Effector memory CD8-positive, alpha-beta T cell (primary cell): ENCODE measurements around the gene EI24.
A peak's percentile ranks its signal among the peaks of the same experiment; 100 is the strongest.
"Not testable (repeated sequence)": the region's sequence is repeated elsewhere in the genome, so short reads cannot be mapped to it uniquely, and the experiment has no call there.

Experiments used
- ATAC-seq: fragments of 150-1000 bp; cut with Tn5 transposase; replicated peaks from 2 replicates; pipeline ENCODE4 v1.10.0; 2021; ENCODE audit warnings: mild to moderate bottlenecking, moderate library complexity
- DNase-seq, 3 experiments: peaks; one replicate each; pipeline ENCODE4 v3.0.0; 2021
- H3K27ac Mint-ChIP-seq, 2 donors: one replicate each; pipeline ENCODE4 v1.8.0; 2022; ENCODE audit warnings: mild to moderate bottlenecking in 2 of 2, mixed read lengths in 2 of 2, moderate library complexity in 2 of 2
- H3K27me3 Mint-ChIP-seq, 2 donors: one replicate each; pipeline ENCODE4 v1.8.0; 2022; ENCODE audit warnings: mixed read lengths in 2 of 2
- H3K36me3 Mint-ChIP-seq: one replicate; pipeline ENCODE4 v1.8.0; 2022; ENCODE audit warnings: mild to moderate bottlenecking, moderate library complexity, mixed read lengths; ENCODE audit not compliant: insufficient read depth
- H3K4me1 Mint-ChIP-seq, 2 donors: one replicate each; pipeline ENCODE4 v1.8.0; 2022; ENCODE audit warnings: low read depth in 2 of 2, mixed read lengths in 2 of 2
- H3K4me3 Mint-ChIP-seq, 2 donors: one replicate each; pipeline ENCODE4 v1.8.0; 2022; ENCODE audit warnings: mild to moderate bottlenecking in 2 of 2, mixed read lengths in 2 of 2, moderate library complexity in 2 of 2
- H3K9me3 Mint-ChIP-seq, 2 donors: one replicate each; pipeline ENCODE4 v1.8.0; 2022; ENCODE audit warnings: mixed read lengths in 2 of 2
- total RNA-seq, 9 experiments: gene quantifications; one replicate each; lab custom pipeline; 2026; lab: John Stamatoyannopoulos, UW

EI24 gene
- 19.5 to 79.8 (median 43.0) reads per million in 9 experiments for total RNA-seq

GRCh38 chr11:125568970-125569914 lies at the start of gene EI24:
TSS of gene EI24 (plus strand) at chr11:125569477. CDS start at chr11:125572528, 3,051 bp downstream.
- Mint-ChIP-seq H3K4me1 (peaks cover 17 to 20% of the 10 kb centered on the region in 2 donors), H3K4me3 (peak within 1 kb of the TSS; percentile 90 to 91), H3K27me3 (no peaks in the 10 kb centered on the region), H3K9me3 (no peaks in the 10 kb centered on the region), H3K27ac (peak within 1 kb of the TSS; percentile 93), H3K36me3 (peaks cover 36% of the 10 kb centered on the region)
- peak; percentile 79 to 80 (median 80) for DNase-seq
- ATAC-seq: peak; percentile 95

- DNase-seq (no peak), ATAC-seq (no peak)
- Mint-ChIP-seq H3K4me3 (no peak overlapping the region), H3K4me1 (peaks cover 7 to 13% of the 10 kb centered on the region in 2 donors), H3K27ac (no peak overlapping the region), H3K36me3 (no peaks in the 10 kb centered on the region), H3K27me3 (no peaks in the 10 kb centered on the region), H3K9me3 (peaks cover 0 to under 1% of the 10 kb centered on the region in 2 donors)
These were observed 49.1 kb upstream of the EI24 start for GRCh38 chr11:125519860-125520834.

- Mint-ChIP-seq H3K9me3 (peaks cover 1 to 7% of the 10 kb centered on the region in 2 donors), H3K4me3 (no peak overlapping the region), H3K27me3 (no peaks in the 10 kb centered on the region)
These were observed 44.0 kb upstream of the EI24 start for GRCh38 chr11:125525303-125525702.

GRCh38 chr11:125532668-125533067 lies 36.6 kb upstream of the EI24 start:
- H3K27ac Mint-ChIP-seq: no peak overlapping the region
- H3K9me3 Mint-ChIP-seq: no peaks in the 10 kb centered on the region
- no peaks in the 10 kb centered on the region for H3K4me1 Mint-ChIP-seq
- peaks cover 19 to 20% of the 10 kb centered on the region in 2 donors for H3K27me3 Mint-ChIP-seq
- no peak for ATAC-seq
- H3K4me3 Mint-ChIP-seq: no peak overlapping the region
- DNase-seq: no peak
- H3K36me3 Mint-ChIP-seq: peaks cover 3% of the 10 kb centered on the region

More at GRCh38 chr11:125525303-125525702, 44.0 kb upstream of the EI24 start:
- Mint-ChIP-seq H3K4me1 (peaks cover 2 to 4% of the 10 kb centered on the region in 2 donors), H3K36me3 (no peaks in the 10 kb centered on the region), H3K27ac (no peak overlapping the region)
- DNase-seq (no peak), ATAC-seq (no peak)

GRCh38 chr11:125535585-125535984 lies 33.7 kb upstream of the EI24 start:
- Mint-ChIP-seq H3K4me3 (no peak overlapping the region), H3K36me3 (peaks cover 3% of the 10 kb centered on the region), H3K27ac (no peak overlapping the region), H3K4me1 (no peaks in the 10 kb centered on the region), H3K9me3 (no peaks in the 10 kb centered on the region), H3K27me3 (peaks cover 19 to 20% of the 10 kb centered on the region in 2 donors)
- DNase-seq (no peak), ATAC-seq (no peak)

- not testable (repeated sequence) for ATAC-seq, DNase-seq, H3K9me3 Mint-ChIP-seq, H3K27ac Mint-ChIP-seq, H3K4me3 Mint-ChIP-seq, H3K4me1 Mint-ChIP-seq, H3K36me3 Mint-ChIP-seq
- H3K27me3 Mint-ChIP-seq: peaks cover 19 to 20% of the 10 kb centered on the region in 2 donors
These were observed 32.4 kb upstream of the EI24 start for GRCh38 chr11:125536834-125537233.

- H3K9me3 Mint-ChIP-seq: no peaks in the 10 kb centered on the region
These were observed 26.6 kb upstream of the EI24 start for GRCh38 chr11:125542709-125543108.

GRCh38 chr11:125550780-125551179 lies 18.5 kb upstream of the EI24 start:
- Mint-ChIP-seq H3K4me1 (no peaks in the 10 kb centered on the region), H3K27ac (no peak overlapping the region), H3K27me3 (peaks cover 0 to 10% of the 10 kb centered on the region in 2 donors), H3K4me3 (no peak overlapping the region), H3K36me3 (no peaks in the 10 kb centered on the region), H3K9me3 (peaks cover 8 to 16% of the 10 kb centered on the region in 2 donors)
- DNase-seq (no peak), ATAC-seq (no peak)

More at GRCh38 chr11:125542709-125543108, 26.6 kb upstream of the EI24 start:
- Mint-ChIP-seq H3K36me3 (no peaks in the 10 kb centered on the region), H3K4me3 (no peak overlapping the region), H3K27ac (no peak overlapping the region), H3K4me1 (no peaks in the 10 kb centered on the region), H3K27me3 (no peaks in the 10 kb centered on the region)
- ATAC-seq (no peak), DNase-seq (no peak)

- Mint-ChIP-seq H3K36me3 (no peaks in the 10 kb centered on the region), H3K4me3 (no peak overlapping the region), H3K4me1 (no peaks in the 10 kb centered on the region)
These were observed 17.4 kb upstream of the EI24 start for GRCh38 chr11:125551835-125552342.

GRCh38 chr11:125552927-125553326 lies 16.4 kb upstream of the EI24 start:
- H3K36me3 Mint-ChIP-seq: no peaks in the 10 kb centered on the region
- no peaks in the 10 kb centered on the region for H3K4me1 Mint-ChIP-seq
- no peak for ATAC-seq
- DNase-seq: no peak
- peaks cover 0 to 10% of the 10 kb centered on the region in 2 donors for H3K27me3 Mint-ChIP-seq
- H3K9me3 Mint-ChIP-seq: peaks cover 8 to 16% of the 10 kb centered on the region in 2 donors
- no peak overlapping the region for H3K4me3 Mint-ChIP-seq
- no peak overlapping the region for H3K27ac Mint-ChIP-seq

More at GRCh38 chr11:125551835-125552342, 17.4 kb upstream of the EI24 start:
- ATAC-seq (no peak), DNase-seq (no peak)
- peaks cover 8 to 16% of the 10 kb centered on the region in 2 donors for H3K9me3 Mint-ChIP-seq
- no peak overlapping the region for H3K27ac Mint-ChIP-seq
- H3K27me3 Mint-ChIP-seq: peaks cover 0 to 10% of the 10 kb centered on the region in 2 donors

GRCh38 chr11:125553357-125553756 lies 15.9 kb upstream of the EI24 start:
- H3K27me3 Mint-ChIP-seq: peaks cover 0 to 10% of the 10 kb centered on the region in 2 donors
- no peak for DNase-seq
- no peaks in the 10 kb centered on the region for H3K4me1 Mint-ChIP-seq
- ATAC-seq: no peak
- H3K27ac Mint-ChIP-seq: no peak overlapping the region
- peaks cover 8 to 16% of the 10 kb centered on the region in 2 donors for H3K9me3 Mint-ChIP-seq
- H3K36me3 Mint-ChIP-seq: no peaks in the 10 kb centered on the region
- no peak overlapping the region for H3K4me3 Mint-ChIP-seq

- H3K27me3 Mint-ChIP-seq: peaks cover 0 to 10% of the 10 kb centered on the region in 2 donors
- H3K36me3 Mint-ChIP-seq: no peaks in the 10 kb centered on the region
- ATAC-seq: no peak
- peaks cover 8 to 16% of the 10 kb centered on the region in 2 donors for H3K9me3 Mint-ChIP-seq
- H3K27ac Mint-ChIP-seq: no peak overlapping the region
- DNase-seq: no peak
- H3K4me1 Mint-ChIP-seq: no peaks in the 10 kb centered on the region
- no peak overlapping the region for H3K4me3 Mint-ChIP-seq
These were observed 15.2 kb upstream of the EI24 start for GRCh38 chr11:125554038-125554437.

- DNase-seq (no peak), ATAC-seq (no peak)
- H3K27ac Mint-ChIP-seq: no peak overlapping the region
- H3K36me3 Mint-ChIP-seq: no peaks in the 10 kb centered on the region
- H3K9me3 Mint-ChIP-seq: no peaks in the 10 kb centered on the region
- no peaks in the 10 kb centered on the region for H3K27me3 Mint-ChIP-seq
- no peaks in the 10 kb centered on the region for H3K4me1 Mint-ChIP-seq
- H3K4me3 Mint-ChIP-seq: no peak overlapping the region
These were observed 9.4 kb upstream of the EI24 start for GRCh38 chr11:125559888-125560287.
